BLaER1 treated with 17β-estradiol and CSF1 and Interleukin-3, amounts not matched to agents 10 nM and 100 nM (cell line): Measurements from ENCODE around the gene GALNT9.
A peak's percentile ranks its signal among the peaks of the same experiment; 100 is the strongest.
"Not testable (repeated sequence)": the region's sequence is repeated elsewhere in the genome, so short reads cannot be mapped to it uniquely, and the experiment has no call there.

Source experiments
- H3K27ac ChIP-seq, 11 experiments: shearing (Covaris generic); formaldehyde crosslinking; 2 replicates each; pipeline ENCODE4 v1.8.1; 2022
- H3K27me3 ChIP-seq, 11 experiments: shearing (Covaris generic); formaldehyde crosslinking; 2 replicates each; pipeline ENCODE4 v1.8.1; 2022
- H3K36me3 ChIP-seq, 11 experiments: shearing (Covaris generic); formaldehyde crosslinking; 2 replicates each; pipeline ENCODE4 v1.8.1; 2022
- H3K4me1 ChIP-seq, 10 experiments: shearing (Covaris generic); formaldehyde crosslinking; 2 replicates each; pipeline ENCODE4 v1.8.1; 2022
- H3K4me2 ChIP-seq, 11 experiments: shearing (Covaris generic); formaldehyde crosslinking; 2 replicates each; pipeline ENCODE4 v1.8.1; 2022
- H3K4me3 ChIP-seq, 10 experiments: shearing (Covaris generic); formaldehyde crosslinking; 2 replicates each; pipeline ENCODE4 v1.8.1; 2022
- H3K9ac ChIP-seq, 11 experiments: shearing (Covaris generic); formaldehyde crosslinking; 2 replicates each; pipeline ENCODE4 v1.8.1; 2022
- H3K9me3 ChIP-seq, 11 experiments: shearing (Covaris generic); formaldehyde crosslinking; replicated peaks in 1 of 11; 2 replicates each; pipeline ENCODE4 v1.8.1; 2022
- H4K20me1 ChIP-seq, 11 experiments: shearing (Covaris generic); formaldehyde crosslinking; 2 replicates each; pipeline ENCODE4 v1.8.1; 2022
- Cebpa-rat ChIP-seq, 11 experiments: shearing (Covaris generic); IDR thresholded peaks; 2 replicates each; pipeline ENCODE4 v1.8.1; 2022

GALNT9 gene

GRCh38 chr12:132245521-132246101 is 83.8 kb downstream of the GALNT9 start:
- Histone ChIP-seq H3K4me2 (peak overlapping the region in 9 of 11 experiments; percentile 7 to 82 (median 65); a peak in 15 of 22 replicates), H3K36me3 (no peaks in the 10 kb centered on the region), H4K20me1 (peaks cover 0 to 10% (median 7%) of the 10 kb centered on the region in 11 experiments; a peak in 12 of 22 replicates), H3K4me3 (no peak overlapping the region), H3K9ac (peak overlapping the region in 4 of 11 experiments; percentile 3 to 33 (median 16); a peak in 3 of 22 replicates), H3K4me1 (peaks cover 32 to 68% (median 64%) of the 10 kb centered on the region in 10 experiments), H3K27me3 (peaks cover 0 to 14% (median 0%) of the 10 kb centered on the region in 11 experiments; a peak in 3 of 22 replicates), H3K27ac (no peak overlapping the region), H3K9me3 (no peaks in the 10 kb centered on the region)
- no peak for TF ChIP-seq Cebpa-rat (IDR thresholded peaks at IDR 0.05)

- H3K36me3 ChIP-seq, result no peaks in the 10 kb centered on the region
- H3K9me3 ChIP-seq, result no peaks in the 10 kb centered on the region
- H3K4me2 ChIP-seq, result peak overlapping the region in 9 of 11 experiments; percentile 7 to 82 (median 65); a peak in 16 of 22 replicates
- TF ChIP-seq Cebpa-rat (IDR thresholded peaks at IDR 0.05), result no peak
- H3K4me1 ChIP-seq, result peaks cover 39 to 74% (median 72%) of the 10 kb centered on the region in 10 experiments
- peaks cover 0 to 14% (median 0%) of the 10 kb centered on the region in 11 experiments; a peak in 3 of 22 replicates for H3K27me3 ChIP-seq
- H3K27ac ChIP-seq, result no peak overlapping the region
- H4K20me1 ChIP-seq, result peaks cover 0 to 10% (median 7%) of the 10 kb centered on the region in 11 experiments; a peak in 12 of 22 replicates
- H3K9ac ChIP-seq, result no peak overlapping the region; a peak in 1 of 22 replicates
- H3K4me3 ChIP-seq, result no peak overlapping the region
Observed at GRCh38 chr12:132244724-132245295, 84.6 kb downstream of the GALNT9 start.

GRCh38 chr12:132243596-132244310 is 85.6 kb downstream of the GALNT9 start:
- H3K36me3 ChIP-seq, result no peaks in the 10 kb centered on the region
- no peak for TF ChIP-seq Cebpa-rat (IDR thresholded peaks at IDR 0.05)

GRCh38 chr12:132243171-132243570 is 86.2 kb downstream of the GALNT9 start:
- not testable (repeated sequence) for H3K36me3 ChIP-seq, H3K9me3 ChIP-seq
- Histone ChIP-seq H3K27me3 (peaks cover 0 to 14% (median 0%) of the 10 kb centered on the region in 11 experiments; a peak in 3 of 22 replicates), H3K27ac (peak overlapping the region in 8 of 11 experiments; percentile 1 to 58 (median 52); a peak in 10 of 22 replicates), H3K4me2 (peak overlapping the region; percentile 69 to 87 (median 80)), H3K4me3 (peak overlapping the region in 6 of 10 experiments; percentile 21 to 42 (median 41); a peak in 8 of 20 replicates), H4K20me1 (peaks cover 0 to 10% (median 7%) of the 10 kb centered on the region in 11 experiments; a peak in 12 of 22 replicates), H3K4me1 (peaks cover 23 to 74% (median 71%) of the 10 kb centered on the region in 10 experiments), H3K9ac (peak overlapping the region in 8 of 11 experiments; percentile 5 to 58 (median 42); a peak in 11 of 22 replicates)

More at GRCh38 chr12:132243596-132244310, 85.6 kb downstream of the GALNT9 start:
- Histone ChIP-seq H3K4me2 (peak overlapping the region; percentile 69 to 87 (median 80)), H3K9me3 (no peaks in the 10 kb centered on the region), H3K9ac (peak overlapping the region in 8 of 11 experiments; percentile 5 to 58 (median 42); a peak in 10 of 22 replicates), H3K4me1 (peaks cover 29 to 74% (median 72%) of the 10 kb centered on the region in 10 experiments), H3K4me3 (peak overlapping the region in 6 of 10 experiments; percentile 21 to 42 (median 41); a peak in 7 of 20 replicates), H3K27ac (peak overlapping the region in 8 of 11 experiments; percentile 1 to 58 (median 52); a peak in 8 of 22 replicates), H3K27me3 (peaks cover 0 to 14% (median 0%) of the 10 kb centered on the region in 11 experiments; a peak in 3 of 22 replicates), H4K20me1 (peaks cover 0 to 10% (median 7%) of the 10 kb centered on the region in 11 experiments; a peak in 12 of 22 replicates)

- Histone ChIP-seq H3K4me2 (peak overlapping the region in 9 of 11 experiments; percentile 57 to 94 (median 82); a peak in 15 of 22 replicates), H3K9ac (peak overlapping the region in 3 of 11 experiments; percentile 33 to 66 (median 58); a peak in 1 of 22 replicates), H4K20me1 (peaks cover 0 to 22% (median 14%) of the 10 kb centered on the region in 11 experiments; a peak in 12 of 22 replicates), H3K27ac (peak overlapping the region in 7 of 11 experiments; percentile 13 to 66 (median 49); a peak in 9 of 22 replicates), H3K4me1 (peaks cover 32 to 73% (median 69%) of the 10 kb centered on the region in 10 experiments), H3K27me3 (peaks cover 9 to 24% (median 16%) of the 10 kb centered on the region in 11 experiments; a peak in 17 of 22 replicates)
- not testable (repeated sequence) for H3K36me3 ChIP-seq, H3K4me3 ChIP-seq, H3K9me3 ChIP-seq
Observed at GRCh38 chr12:132240669-132241007, 88.8 kb downstream of the GALNT9 start.

GRCh38 chr12:132239796-132240668 is 89.4 kb downstream of the GALNT9 start:
- Histone ChIP-seq H3K9me3 (no peaks in the 10 kb centered on the region), H3K4me1 (peaks cover 32 to 67% (median 63%) of the 10 kb centered on the region in 10 experiments), H3K9ac (peak overlapping the region in 9 of 11 experiments; percentile 0 to 66 (median 47); a peak in 13 of 22 replicates), H3K36me3 (no peaks in the 10 kb centered on the region), H3K27me3 (peaks cover 15 to 25% (median 22%) of the 10 kb centered on the region in 11 experiments; a peak in 20 of 22 replicates), H3K27ac (peak overlapping the region in 7 of 11 experiments; percentile 13 to 66 (median 49); a peak in 14 of 22 replicates), H3K4me2 (peak overlapping the region; percentile 4 to 94 (median 77); a peak in 21 of 22 replicates), H4K20me1 (peaks cover 0 to 22% (median 14%) of the 10 kb centered on the region in 11 experiments; a peak in 12 of 22 replicates), H3K4me3 (peak overlapping the region in 1 of 10 experiments; percentile 1; a peak in 1 of 20 replicates)
- no peak for TF ChIP-seq Cebpa-rat (IDR thresholded peaks at IDR 0.05)

- Histone ChIP-seq H3K9me3 (no peaks in the 10 kb centered on the region), H4K20me1 (peaks cover 0 to 22% (median 14%) of the 10 kb centered on the region in 11 experiments; a peak in 12 of 22 replicates), H3K27ac (peak overlapping the region in 7 of 11 experiments; percentile 13 to 66 (median 49); a peak in 12 of 22 replicates), H3K4me3 (0 out of 20 replicates have a peak overlapping the region, but pooled peaks of 1 of the 10 experiments have one; percentile 1), H3K36me3 (no peaks in the 10 kb centered on the region), H3K4me2 (peak overlapping the region; percentile 4 to 94 (median 77); a peak in 21 of 22 replicates), H3K27me3 (peaks cover 16 to 26% (median 23%) of the 10 kb centered on the region in 11 experiments; a peak in 20 of 22 replicates), H3K9ac (peak overlapping the region in 9 of 11 experiments; percentile 0 to 66 (median 47); a peak in 12 of 22 replicates), H3K4me1 (peaks cover 32 to 64% (median 60%) of the 10 kb centered on the region in 10 experiments)
- TF ChIP-seq Cebpa-rat (IDR thresholded peaks at IDR 0.05), result no peak
Observed at GRCh38 chr12:132239392-132239791, 90.0 kb downstream of the GALNT9 start.
